H1 (cell line): Measurements from ENCODE around the gene SCNN1A.

Experiments used
- BRCA1 ChIP-seq: IDR thresholded peaks from 2 replicates; pipeline ENCODE4 v1.6.1; 2012; ENCODE audit warnings: low read depth, low read length, improper control_type of control experiment
- CREB1 ChIP-seq: IDR thresholded peaks from 2 replicates; pipeline ENCODE4 v1.6.1; 2012; ENCODE audit warnings: inconsistent platforms
- EGR1 ChIP-seq: IDR thresholded peaks from 2 replicates; pipeline ENCODE4 v1.6.1; 2011; ENCODE audit warnings: low read depth, low read length, borderline replicate concordance
- FOSL1 ChIP-seq: IDR thresholded peaks from 2 replicates; pipeline ENCODE4 v1.6.1; 2011; ENCODE audit warnings: mild to moderate bottlenecking, low read depth, low read length, moderate library complexity; ENCODE audit not compliant: insufficient read depth
- GABPA ChIP-seq: IDR thresholded peaks from 2 replicates; pipeline ENCODE4 v1.6.1; 2011; ENCODE audit warnings: mild to moderate bottlenecking, low read length, moderate library complexity, borderline replicate concordance; ENCODE audit not compliant: insufficient read depth
- MAFK ChIP-seq: IDR thresholded peaks from 2 replicates; pipeline ENCODE4 v1.6.1; 2012; ENCODE audit warnings: low read depth, mild to moderate bottlenecking, improper control_type of control experiment, low read length
- POLR2A ChIP-seq, 2 experiments: IDR thresholded peaks; 1 replicate in 1 of 2; 2 replicates in 1 of 2; pipeline ENCODE4 v1.6.1; 2011; ENCODE audit warnings: low read depth in 2 of 2, low read length in 2 of 2, mild to moderate bottlenecking in 2 of 2; ENCODE audit errors: control extremely low read depth in 1 of 2
- RAD21 ChIP-seq, 2 experiments: IDR thresholded peaks in 1 of 2; conservative IDR thresholded peaks in 1 of 2; 2 replicates each; pipeline ENCODE4 v1.6.1; 2011; ENCODE audit warnings: low read depth in 2 of 2, low read length in 2 of 2, improper control_type of control experiment in 1 of 2, inconsistent platforms in 1 of 2, mild to moderate bottlenecking in 1 of 2, moderate library complexity in 1 of 2
- RFX5 ChIP-seq: IDR thresholded peaks from 2 replicates; pipeline ENCODE4 v1.6.1; 2011; ENCODE audit warnings: low read depth, low read length, improper control_type of control experiment, borderline replicate concordance
- SIN3A ChIP-seq, 2 experiments: IDR thresholded peaks in 1 of 2; conservative IDR thresholded peaks in 1 of 2; 2 replicates each; pipeline ENCODE4 v1.6.1; 2011 to 2012; ENCODE audit warnings: low read length in 2 of 2, improper control_type of control experiment in 1 of 2, low read depth in 1 of 2, mild to moderate bottlenecking in 1 of 2
- YY1 ChIP-seq: IDR thresholded peaks from 2 replicates; pipeline ENCODE4 v1.6.1; 2011; ENCODE audit warnings: low read depth, mild to moderate bottlenecking, low read length
- TF ChIP-seq, protein P1 (sequence below), 3 experiments: IDR thresholded peaks; 1 replicate in 2 of 3; 2 replicates in 1 of 3; pipeline versions ENCODE4 v1.5.1 to v1.6.1; 2011; ENCODE audit warnings: low read length in 3 of 3, mild to moderate bottlenecking in 3 of 3, inconsistent platforms in 2 of 3, low read depth in 1 of 3, moderate library complexity in 1 of 3; ENCODE audit not compliant: insufficient read depth in 1 of 3; ENCODE audit errors: control extremely low read depth in 1 of 3
- TF ChIP-seq, protein P2 (sequence below): IDR thresholded peaks from 2 replicates; pipeline ENCODE4 v1.6.1; 2012; ENCODE audit warnings: inconsistent platforms

DNA sequence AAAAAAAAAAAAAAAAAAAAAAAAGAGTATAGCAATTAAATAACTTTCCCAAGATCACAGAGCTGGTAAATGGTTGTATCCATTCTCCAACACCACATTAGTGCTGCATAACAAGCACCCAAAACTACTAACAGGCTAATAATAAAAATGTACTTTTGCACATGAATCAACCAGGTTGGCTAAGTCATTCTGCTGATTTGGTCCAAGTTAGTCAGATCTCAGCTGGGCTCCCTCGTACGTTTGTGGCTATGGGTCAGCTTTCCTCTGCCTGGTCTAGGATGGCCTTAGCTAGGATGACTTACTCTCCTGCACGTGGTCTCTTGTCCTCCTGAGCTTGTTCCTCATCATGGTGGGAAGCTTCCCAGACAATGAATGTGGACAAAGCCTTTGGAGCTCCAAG is 72.7 kb downstream of the SCNN1A start:
- no peak for TF ChIP-seq POLR2A (IDR thresholded peaks at IDR 0.05; ENCODE audit: control extremely low read depth in 1 of 2, low read depth in 2 of 2, low read length in 2 of 2)
- TF ChIP-seq BRCA1, result no peak
- TF ChIP-seq, protein P1, sequence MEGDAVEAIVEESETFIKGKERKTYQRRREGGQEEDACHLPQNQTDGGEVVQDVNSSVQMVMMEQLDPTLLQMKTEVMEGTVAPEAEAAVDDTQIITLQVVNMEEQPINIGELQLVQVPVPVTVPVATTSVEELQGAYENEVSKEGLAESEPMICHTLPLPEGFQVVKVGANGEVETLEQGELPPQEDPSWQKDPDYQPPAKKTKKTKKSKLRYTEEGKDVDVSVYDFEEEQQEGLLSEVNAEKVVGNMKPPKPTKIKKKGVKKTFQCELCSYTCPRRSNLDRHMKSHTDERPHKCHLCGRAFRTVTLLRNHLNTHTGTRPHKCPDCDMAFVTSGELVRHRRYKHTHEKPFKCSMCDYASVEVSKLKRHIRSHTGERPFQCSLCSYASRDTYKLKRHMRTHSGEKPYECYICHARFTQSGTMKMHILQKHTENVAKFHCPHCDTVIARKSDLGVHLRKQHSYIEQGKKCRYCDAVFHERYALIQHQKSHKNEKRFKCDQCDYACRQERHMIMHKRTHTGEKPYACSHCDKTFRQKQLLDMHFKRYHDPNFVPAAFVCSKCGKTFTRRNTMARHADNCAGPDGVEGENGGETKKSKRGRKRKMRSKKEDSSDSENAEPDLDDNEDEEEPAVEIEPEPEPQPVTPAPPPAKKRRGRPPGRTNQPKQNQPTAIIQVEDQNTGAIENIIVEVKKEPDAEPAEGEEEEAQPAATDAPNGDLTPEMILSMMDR (IDR thresholded peaks at IDR 0.05; ENCODE audit: control extremely low read depth in 1 of 3, insufficient read depth in 1 of 3, low read depth in 1 of 3, low read length in 3 of 3), result no peak
- TF ChIP-seq RAD21 (IDR thresholded peaks at IDR 0.05 in 1 of 2, conservative IDR thresholded peaks at IDR 0.05 in 1 of 2; ENCODE audit: low read depth in 2 of 2, low read length in 2 of 2), result no peak
- TF ChIP-seq FOSL1, result no peak
- no peak for TF ChIP-seq SIN3A (conservative IDR thresholded peaks at IDR 0.05 in 1 of 2, IDR thresholded peaks at IDR 0.05 in 1 of 2; ENCODE audit: low read depth in 1 of 2, low read length in 2 of 2)
- no peak for TF ChIP-seq MAFK
- no peak for TF ChIP-seq CREB1
- TF ChIP-seq GABPA, result no peak
- no peak for TF ChIP-seq YY1
- no peak for TF ChIP-seq EGR1
- TF ChIP-seq, protein P2, sequence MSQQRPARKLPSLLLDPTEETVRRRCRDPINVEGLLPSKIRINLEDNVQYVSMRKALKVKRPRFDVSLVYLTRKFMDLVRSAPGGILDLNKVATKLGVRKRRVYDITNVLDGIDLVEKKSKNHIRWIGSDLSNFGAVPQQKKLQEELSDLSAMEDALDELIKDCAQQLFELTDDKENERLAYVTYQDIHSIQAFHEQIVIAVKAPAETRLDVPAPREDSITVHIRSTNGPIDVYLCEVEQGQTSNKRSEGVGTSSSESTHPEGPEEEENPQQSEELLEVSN, result no peak
- no peak for TF ChIP-seq RFX5
